ENCODE measurements around the gene NUP153. TPM values are rescaled to one million over a fixed set of nuclear protein-coding genes. Genes with fewer than 3 reads are reported as not detected.
"Not testable (repeated sequence)": the region's sequence is repeated elsewhere in the genome, so short reads cannot be mapped to it uniquely, and the experiment has no call there.

Gene NUP153
- 20.3 and 25.3 TPM in 2 replicates for total RNA-seq

DNA sequence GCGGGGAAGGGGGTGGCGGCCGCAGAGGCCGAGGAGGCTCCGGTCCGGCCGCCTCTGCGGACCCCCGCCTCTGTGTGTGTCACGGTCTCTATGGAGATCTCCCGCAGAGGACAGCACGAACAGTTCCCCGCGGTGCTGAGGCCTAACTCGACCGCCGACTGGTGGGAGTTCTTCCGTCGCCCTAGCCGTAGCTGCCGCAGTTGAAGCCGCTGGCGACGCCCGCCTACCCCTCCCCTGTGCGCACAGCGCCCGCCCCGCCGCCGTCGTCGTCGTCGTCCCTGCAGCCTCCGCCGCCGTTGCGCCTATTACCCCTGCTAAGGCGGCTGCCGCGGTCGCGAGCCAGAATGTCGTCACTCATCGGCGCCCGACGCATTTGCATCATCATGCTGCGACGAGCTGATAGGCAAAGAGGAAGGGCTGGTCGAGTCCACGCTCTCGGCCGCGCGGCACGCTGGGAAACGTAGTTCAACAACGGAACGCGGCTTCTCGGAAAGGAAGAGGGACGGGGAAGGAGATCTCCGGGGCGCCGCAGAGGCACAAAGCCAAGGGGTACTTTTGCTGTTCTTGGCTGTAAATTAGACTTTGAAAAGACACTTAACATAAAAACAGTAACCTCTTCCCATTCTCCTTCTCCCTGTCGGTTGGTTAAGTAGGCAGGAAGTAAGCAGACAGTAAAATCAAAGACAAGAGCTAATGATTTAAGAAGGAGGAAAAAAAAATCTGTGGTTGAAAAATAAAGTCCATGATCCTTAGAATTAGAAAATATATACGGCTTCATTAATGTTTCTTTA, at the start of gene NUP153:
NUP153 (minus strand) TSS at position 346 of the 791 bp plus-strand sequence. CDS start 538 bp downstream, outside the sequence.
- peak; percentile 96 to 99 for DNase-seq (ENCODE audit: low read depth in 2 of 2)

DNA sequence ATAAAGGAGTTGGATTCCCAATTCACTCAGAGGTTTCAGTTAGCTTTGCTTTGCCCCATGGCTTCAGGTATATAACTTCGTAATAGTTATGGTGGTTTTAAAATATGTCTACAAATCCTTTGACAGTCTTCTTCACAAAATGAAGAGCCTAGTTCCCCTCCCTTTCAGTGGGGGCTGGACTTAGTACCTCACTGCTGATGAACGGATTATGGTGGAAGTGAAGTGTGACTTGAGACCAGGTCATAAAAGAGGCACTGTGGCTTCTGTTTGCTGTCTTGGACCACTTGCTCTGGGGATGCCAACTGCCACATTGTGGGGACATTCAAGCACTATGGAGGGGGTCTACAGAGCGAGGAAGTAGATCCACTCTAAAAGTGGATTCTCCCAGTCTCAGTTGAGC, 47.5 kb upstream of the NUP153 start:
- no peak for DNase-seq (ENCODE audit: low read depth in 2 of 2)

DNA sequence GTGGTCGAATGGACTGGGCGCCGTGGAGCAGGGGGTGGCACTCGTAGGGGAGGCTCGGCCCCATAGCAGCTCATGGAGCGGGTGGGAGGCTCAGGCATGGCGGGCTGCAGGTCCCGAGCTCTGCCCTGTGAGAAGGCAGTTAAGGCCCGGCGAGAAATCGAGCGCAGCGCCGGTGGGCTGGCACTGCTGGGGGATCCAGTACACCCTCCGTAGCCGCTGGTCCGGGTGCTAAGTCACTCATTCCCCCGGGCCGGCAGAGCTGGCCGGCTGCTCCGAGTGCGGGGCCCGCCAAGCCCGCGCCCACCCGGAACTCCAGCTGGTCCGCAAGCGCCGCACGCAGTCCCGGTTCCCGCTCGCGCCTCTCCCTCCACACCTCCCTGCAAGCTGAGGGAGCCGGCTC, 38.6 kb upstream of the NUP153 start:
- not testable (repeated sequence) for DNase-seq (ENCODE audit: low read depth in 2 of 2)

DNA sequence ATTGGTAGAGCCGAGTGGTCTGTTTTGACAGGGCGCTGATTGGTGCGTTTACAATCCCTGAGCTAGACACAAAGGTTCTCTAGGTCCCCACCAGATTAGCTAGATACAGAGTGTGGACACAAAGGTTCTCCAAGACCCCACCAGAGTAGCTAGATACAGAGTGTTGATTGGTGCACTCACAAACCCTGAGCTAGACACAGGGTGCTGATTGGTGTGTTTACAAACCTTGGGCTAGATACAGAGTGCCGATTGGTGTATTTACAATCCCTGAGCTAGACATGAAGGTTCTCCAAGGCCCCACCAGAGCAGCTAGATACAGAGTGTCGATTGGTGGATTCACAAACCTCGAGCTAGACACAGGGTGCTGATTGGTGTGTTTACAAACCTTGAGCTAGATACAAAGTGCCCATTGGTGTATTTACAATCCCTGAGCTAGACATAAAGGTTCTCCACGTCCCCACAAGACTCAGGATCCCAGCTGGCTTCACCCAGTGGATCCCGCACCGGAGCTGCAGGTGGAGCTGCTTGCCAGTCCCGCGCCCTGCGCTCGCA, 38.1 kb upstream of the NUP153 start:
- DNase-seq (ENCODE audit: low read depth in 2 of 2): not testable (repeated sequence)

DNA sequence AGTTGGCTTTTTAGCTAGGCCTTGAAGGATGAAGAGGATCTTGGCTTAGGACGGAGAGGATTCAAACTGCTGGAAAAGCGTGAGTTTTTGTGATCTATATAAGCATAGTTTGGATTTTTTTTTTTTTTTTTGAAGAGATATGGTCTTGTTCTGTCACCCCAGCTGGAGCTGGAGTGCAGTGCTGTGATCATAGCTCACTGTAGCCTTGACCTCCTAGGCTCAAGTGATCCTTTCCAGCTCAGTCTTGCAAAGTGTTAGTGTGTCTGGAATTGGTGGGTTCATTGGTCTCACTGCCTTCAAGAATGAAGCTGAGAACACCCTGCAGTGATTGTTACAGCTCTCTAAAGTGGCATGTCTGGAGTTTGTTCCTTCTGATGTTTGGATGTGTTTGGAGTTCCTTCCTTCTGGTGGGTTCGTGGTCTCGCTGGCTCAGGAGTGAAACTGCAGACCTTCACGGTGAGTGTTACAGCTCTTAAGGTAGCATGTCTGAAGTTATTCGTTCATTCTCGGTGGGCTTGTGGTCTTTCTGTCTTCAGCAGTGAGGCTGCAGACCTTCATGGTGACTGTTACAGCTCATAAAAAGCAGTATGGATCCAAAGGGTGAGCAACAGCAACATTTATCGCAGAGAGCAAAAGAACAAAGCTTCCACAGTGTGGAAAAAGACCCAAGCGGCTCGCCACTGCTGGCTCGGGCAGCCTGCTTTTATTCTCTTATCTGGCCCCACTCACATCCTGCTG, 37.5 kb upstream of the NUP153 start:
- DNase-seq (ENCODE audit: low read depth in 2 of 2): no peak

DNA sequence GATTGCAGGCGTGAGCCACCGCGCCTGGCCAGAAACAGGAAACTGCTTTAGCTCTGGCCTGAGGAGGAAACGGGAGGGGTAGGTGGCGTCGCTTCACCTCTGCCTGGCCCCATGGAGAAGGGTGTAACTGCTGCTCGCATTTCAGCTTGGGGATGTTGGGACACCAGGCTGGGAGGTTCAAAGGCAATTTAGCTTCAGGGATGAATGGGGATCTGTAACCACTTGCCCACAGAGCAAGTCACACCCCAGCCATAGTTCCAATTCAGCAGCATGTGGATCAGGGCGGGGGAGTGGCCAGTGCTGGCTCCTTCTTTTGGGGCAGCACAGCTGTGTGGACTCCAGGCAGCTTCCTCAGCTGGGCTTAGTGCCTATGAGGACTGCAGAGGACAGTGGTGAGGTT, 34.8 kb upstream of the NUP153 start:
- DNase-seq (ENCODE audit: low read depth in 2 of 2): no peak

DNA sequence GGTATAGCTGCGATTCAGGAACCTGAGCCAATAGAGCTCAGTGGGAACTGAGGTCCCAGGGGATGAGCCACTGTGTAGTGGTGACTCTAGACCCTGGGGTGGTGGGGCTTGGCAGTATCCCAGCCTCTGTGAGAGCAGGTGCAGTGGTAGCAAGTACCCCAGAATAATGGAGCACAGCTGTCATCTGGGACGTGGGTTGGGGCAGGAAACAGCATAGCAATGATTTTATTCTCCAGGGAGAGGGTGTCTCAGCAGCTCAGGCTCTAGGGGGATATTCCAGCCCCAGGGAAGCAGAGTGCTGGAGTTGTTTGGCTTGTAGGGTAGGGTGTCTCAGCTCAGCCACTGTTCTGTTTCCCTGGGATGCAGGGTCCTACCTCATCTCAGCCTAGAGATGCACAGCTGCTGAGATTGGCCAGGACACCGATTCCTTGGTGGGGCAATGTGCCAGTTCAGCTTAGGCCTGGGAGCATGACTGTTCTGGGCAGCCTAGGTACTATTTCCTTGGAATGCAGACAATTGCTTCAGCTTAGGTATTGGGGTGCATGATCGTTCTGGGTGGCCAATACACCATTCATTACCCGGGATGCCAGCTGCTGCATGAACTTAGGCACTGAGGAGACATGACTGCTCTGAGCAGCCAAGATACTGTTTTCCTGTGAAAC, 34.0 kb upstream of the NUP153 start:
- DNase-seq (ENCODE audit: low read depth in 2 of 2): no peak

DNA sequence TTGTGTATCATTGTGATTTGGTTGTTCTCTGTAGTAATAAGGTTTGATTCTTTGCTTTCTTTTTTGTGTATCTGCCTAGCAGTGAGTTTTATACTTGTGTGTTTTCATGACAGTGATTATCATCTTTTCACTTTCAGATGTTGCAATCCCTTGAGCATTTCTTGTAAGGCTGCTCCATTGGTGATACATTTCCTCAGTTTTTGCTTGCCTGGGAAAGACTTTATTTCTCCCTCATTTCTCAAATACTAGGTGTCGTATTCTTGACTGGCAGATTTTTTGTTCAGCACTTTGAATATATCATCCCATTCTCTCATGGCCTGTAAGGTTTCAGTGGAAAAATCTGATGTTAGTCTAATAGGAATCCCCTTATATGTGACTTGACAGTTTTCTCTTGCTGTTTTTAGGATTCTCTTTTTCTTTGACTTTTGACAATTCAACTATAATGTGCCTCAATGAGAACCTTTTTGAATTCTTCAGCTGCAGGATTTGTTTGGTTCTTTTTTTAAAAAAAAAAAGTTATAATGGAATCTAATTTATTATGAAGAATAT, 31.1 kb upstream of the NUP153 start:
- DNase-seq (ENCODE audit: low read depth in 2 of 2): no peak

DNA sequence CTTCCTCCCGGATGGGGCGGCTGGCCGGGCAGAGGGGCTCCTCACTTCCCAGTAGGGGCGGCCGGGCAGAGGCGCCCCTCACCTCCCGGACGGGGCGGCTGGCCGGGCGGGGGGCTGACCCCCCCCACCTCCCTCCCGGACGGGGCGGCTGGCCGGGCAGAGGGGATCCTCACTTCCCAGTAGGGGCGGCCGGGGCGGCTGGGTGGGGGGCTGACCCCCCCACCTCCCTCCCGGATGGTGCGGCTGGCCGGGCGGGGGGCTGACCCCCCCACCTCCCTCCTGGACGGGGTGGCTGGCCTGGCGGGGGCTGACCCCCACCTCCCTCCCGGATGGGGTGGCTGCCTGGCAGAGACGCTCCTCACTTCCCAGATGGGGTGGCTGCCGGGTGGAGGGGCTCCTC, 28.6 kb upstream of the NUP153 start:
- DNase-seq (ENCODE audit: low read depth in 2 of 2): not testable (repeated sequence)

DNA sequence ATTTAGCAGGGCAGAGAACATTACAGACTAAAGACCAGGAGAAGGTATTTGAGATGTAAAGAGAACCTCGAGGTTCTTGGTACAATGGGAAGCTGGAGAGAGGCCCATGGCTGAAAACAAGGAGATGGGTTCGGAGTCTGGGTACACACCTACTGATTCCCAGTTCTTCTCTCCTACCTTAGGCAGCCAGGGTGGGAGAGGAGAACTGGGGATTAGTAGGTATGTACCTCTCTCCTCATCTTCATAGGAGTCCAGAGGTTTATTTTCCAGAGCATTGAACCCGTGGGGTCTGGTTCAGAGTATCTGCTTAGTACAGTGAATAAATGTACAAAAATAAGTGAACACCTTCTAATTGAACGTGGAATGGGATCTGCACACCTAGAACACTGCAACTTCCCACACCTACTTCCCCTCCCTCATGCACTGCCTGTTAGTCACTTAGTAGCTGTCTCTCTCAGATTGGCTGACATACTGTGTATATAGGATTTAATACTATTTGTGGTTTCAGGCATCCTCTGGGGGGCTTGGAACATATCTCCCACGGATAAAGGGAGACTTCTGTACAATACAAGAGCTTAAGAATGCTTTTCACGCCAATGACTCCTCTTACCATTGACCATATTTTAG, 23.5 kb upstream of the NUP153 start:
- no peak for DNase-seq (ENCODE audit: low read depth in 2 of 2)

DNA sequence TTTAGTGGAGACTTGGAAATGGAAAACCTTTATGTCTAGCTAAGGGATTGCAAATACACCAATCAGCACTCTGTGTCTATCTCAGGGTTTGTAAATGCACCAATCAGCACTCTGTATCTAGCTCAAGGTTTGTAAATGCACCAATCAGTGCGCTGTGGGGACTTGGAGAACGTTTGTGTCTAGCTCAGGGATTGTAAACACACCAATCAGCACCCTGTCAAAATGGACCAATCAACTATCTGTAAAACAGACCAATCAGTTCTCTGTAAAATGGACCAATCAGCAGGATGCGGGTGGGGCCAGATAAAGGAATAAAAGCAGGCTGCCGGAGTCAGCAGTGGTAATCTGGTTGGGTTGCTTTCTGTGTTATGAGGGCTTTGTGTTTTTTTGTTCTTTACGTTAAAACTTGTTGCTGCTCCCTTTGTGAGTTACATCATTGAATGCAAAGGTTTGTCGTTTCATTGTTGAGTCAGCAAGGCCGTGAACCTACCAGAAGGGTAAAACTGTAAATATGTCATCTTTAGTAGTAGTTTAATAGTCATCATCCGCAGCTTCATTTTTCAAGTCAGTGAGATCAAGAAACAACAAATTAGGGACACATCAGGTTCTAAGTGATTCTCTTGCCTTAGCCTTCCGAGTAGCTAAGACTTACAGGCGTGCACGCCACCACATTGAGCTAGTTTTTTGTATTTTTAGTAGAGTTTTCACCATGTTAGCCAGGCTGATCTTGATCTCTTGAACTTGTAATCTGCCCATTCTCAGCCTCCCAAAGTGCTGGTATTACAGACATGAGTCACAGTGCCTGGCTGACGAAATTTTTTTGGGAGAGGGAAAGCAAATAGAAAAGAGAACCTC, 22.7 kb upstream of the NUP153 start:
- no peak for DNase-seq (ENCODE audit: low read depth in 2 of 2)

DNA sequence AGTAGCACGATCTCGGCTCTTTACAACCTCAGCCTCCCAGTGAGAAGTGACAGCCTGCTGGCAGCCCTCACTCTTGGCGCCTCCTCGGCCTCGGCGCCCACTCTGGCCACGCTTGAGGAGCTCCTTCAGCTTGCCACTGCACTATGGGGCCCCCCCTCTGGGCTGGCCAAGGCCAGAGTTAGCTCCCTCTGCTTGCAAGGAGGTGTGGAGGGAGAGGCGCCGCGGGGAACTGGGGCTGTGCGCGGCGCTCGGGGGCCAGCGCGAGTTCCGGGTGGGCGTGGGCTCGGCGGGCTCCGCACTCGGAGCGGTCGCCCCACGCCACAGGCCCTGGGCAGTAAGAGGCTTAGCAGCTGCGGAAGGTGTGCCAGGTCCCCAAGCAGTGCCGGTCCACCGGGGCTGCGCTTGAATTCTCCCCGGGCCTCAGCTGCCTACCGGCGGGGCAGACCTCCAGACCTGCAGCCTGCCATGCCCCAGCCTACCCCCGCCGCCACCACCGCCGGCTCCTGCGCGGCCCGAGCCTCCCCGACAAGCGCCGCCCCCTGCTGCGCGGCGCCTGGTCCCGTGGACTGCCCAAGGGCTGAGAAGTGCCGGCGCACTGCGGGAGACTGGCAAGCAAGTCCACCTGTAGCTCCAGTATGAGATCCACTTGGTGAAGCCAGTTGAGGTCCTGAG, 22.0 kb upstream of the NUP153 start:
- no peak for DNase-seq (ENCODE audit: low read depth in 2 of 2)

DNA sequence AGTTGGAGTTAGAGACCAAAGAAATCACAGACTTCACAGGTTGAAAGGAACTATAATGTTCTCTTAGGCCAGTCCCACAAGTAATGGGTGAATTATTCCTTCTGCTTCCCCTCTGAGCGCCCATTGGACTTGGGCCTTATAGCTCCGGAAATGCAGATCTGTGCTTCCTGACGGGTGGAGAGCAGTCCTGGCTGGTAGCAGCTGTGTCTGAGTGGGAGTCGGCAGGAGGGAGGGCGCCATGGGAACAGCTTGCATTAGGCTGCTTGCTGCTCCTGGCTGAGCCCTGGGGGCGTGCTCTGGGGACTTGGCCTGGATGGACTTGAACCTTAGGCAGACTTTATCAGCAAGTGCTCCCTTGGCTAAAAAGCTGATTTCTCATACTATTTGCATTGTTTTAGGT, 18.4 kb upstream of the NUP153 start:
- DNase-seq (ENCODE audit: low read depth in 2 of 2): peak; percentile 28 to 80

DNA sequence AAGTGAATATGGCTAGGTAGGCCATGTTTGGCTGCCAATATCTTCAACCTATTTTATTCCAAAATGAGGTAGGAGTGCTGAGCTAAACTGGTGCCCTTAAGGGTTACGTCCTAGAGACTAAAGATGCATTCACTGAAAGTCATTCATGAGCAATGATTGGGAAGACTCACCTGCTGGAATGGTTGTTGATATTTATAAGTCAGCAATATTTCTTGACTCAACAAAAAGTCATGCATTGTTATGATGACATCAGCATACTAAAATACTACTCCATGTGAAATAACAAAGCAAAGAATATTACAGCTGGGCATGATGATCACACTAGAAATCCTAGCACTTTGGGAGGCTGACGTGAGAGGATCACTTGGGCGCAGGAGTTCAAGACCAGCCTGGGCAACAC, 17.6 kb upstream of the NUP153 start:
- DNase-seq (ENCODE audit: low read depth in 2 of 2): no peak

DNA sequence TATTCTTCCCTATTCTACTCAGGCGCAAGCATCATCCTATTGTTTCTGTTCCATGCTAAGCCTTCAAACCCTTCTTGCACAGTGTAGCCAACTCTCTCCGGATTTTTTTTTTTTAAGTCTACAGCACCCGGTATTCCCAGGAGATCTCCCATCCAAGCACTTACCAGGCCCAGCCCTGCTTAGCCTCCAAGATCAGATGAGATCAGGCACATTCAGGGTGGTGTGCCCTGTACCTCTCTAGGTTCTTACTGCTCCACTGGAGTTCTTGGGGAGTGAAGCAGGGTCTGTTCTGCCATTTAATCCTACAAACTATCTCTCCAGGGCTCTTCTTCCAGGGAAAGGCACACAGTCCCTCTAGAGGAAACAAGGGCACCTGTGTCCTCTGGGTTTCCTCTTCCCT, 14.9 kb upstream of the NUP153 start:
- no peak for DNase-seq (ENCODE audit: low read depth in 2 of 2)

DNA sequence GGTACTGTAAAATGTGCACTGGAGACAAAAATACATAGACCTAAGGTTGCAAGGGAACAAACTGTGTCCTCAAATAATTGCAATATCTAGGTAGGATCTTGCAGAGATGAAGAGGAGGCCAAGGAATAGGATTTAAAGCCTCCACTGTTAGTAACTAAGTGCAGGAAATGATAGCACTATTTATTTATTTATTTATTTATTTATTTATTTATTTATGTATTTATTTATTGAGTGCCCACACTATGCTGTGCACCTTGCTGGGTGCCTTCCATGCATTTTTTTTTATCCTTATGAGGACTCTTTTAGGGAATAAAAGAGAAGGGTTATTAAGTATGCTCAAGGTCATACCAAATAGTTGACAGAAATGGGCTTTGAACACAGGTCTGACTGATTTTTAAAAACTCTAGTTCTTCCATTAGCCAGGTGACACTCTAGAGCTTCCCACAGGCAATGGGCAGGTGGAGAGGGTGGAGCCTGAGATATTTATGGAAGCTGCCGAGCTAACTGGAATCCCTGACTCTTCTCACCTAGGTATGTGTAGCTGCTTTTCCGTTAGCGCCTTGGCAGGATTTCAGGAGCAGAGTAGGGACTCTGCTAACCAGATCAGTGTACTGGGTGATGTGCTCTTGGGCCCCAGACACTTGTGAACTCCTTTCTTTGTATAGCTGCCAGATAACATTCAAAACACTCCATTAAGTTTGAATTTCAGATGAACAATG, 12.8 kb upstream of the NUP153 start:
- no peak for DNase-seq (ENCODE audit: low read depth in 2 of 2)

DNA sequence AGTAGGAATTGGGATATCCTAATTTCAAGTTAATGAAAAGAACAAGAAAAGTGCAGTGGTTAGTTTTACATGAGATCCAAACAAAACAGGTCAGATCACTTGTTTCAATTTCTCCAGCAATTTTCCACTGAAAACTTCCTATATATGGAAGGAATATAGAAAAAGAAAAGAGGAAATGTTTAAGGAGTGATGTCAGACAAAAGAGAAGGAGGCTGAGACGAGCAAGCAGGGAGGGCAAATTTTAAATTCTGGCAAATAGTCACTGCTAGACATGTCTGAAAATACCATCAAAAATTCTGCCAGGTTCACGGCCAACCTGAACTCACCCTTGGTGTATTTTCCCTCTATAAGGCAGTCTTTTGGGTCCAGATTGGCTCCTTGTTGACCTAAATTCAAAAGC, 9.5 kb upstream of the NUP153 start:
- DNase-seq (ENCODE audit: low read depth in 2 of 2): no peak

DNA sequence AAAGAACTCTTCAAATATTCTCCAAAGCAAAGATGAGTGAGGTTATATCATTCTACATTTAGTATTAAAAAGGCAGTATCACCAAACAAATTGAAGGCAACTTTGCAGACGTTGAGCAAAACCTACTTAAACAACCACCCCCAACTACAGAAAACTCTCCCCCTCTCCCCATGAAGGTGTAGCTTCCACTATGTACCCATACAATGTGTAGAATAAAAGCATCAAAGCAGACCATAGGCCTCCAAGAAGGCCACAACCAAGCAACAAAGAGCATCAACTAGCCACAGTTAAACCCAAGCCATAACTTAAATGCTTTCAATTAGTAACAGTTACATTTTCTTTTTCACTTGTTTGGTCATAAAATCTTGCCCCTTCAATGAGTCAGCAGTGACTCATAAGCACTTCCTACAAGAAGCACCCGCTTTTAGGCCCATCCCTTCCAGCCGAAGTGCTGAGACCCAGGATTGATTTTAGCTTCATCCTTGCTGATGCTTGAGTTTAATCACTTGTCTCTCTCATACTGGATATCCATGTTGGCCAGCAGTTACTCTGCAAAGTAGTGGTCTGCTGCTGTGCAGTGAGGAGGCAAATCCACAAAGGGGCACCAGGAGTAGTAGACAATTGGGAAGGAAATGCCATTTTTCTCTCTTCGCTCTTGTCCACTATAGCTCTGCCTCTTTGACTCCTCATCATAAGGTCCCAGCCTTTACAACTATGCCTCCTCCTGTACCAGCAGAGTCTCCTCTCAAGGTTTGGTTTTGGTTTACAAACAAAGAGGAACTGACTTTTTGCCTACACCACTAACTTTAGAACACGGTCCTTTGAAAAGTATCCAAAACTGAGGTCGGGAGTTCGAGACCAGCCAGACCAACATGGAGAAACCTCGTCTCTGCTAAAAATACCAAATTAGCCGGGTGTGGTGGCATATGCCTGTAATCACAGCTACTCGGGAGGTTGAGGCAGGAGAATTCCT, 8.4 kb upstream of the NUP153 start:
- DNase-seq (ENCODE audit: low read depth in 2 of 2): peak in 1 of 2 donors; percentile 82
